Skeletal muscle tissue (tissue), 5 donors: Measurements from ENCODE around the gene ABCC3. TPM values are rescaled to one million over a fixed set of nuclear protein-coding genes. Genes with fewer than 3 reads are reported as not detected.

Experiments
- H3K27ac ChIP-seq: one replicate; pipeline ENCODE4 v1.7.0; 2013; ENCODE audit warnings: mild to moderate bottlenecking, low read depth, low read length, inconsistent platforms
- H3K27me3 ChIP-seq, 3 donors: one replicate each; pipeline ENCODE4 v1.7.0; 2013; ENCODE audit warnings: low read length in 3 of 3; ENCODE audit not compliant: control insufficient read depth in 3 of 3, insufficient read depth in 3 of 3
- H3K36me3 ChIP-seq, 3 donors: one replicate each; pipeline ENCODE4 v1.7.0; 2013; ENCODE audit warnings: low read length in 3 of 3; ENCODE audit not compliant: control insufficient read depth in 3 of 3, insufficient read depth in 3 of 3
- H3K4me1 ChIP-seq, 3 donors: one replicate each; pipeline ENCODE4 v1.7.0; 2013; ENCODE audit warnings: low read length in 3 of 3, mild to moderate bottlenecking in 3 of 3; ENCODE audit not compliant: control insufficient read depth in 3 of 3, insufficient read depth in 3 of 3
- H3K4me3 ChIP-seq, 3 donors: one replicate each; pipeline ENCODE4 v1.7.0; 2013; ENCODE audit warnings: low read length in 3 of 3
- H3K9ac ChIP-seq, 3 donors: one replicate each; pipeline ENCODE4 v1.7.0; 2013; ENCODE audit warnings: low read length in 3 of 3, mild to moderate bottlenecking in 3 of 3, moderate library complexity in 2 of 3, low read depth in 1 of 3
- H3K9me3 ChIP-seq, 3 donors: one replicate each; pipeline ENCODE4 v1.7.0; 2013; ENCODE audit warnings: low read length in 3 of 3; ENCODE audit not compliant: control insufficient read depth in 3 of 3
- small RNA-seq: library from RNA; depleted of rRNA; stranded (forward); fragments of <200 nt; gene quantifications from one replicate; pipeline ENCODE3, GENCODE V24; 2014
- total RNA-seq: library from RNA; depleted of rRNA; stranded (reverse); fragments of >200 nt; gene quantifications from one replicate; pipeline ENCODE4 v1.2.3, GENCODE V29; 2014
- donor health status: Osteomylitis.

Gene ABCC3
- total RNA-seq, 1 donor from 2014 or later = 1.0 TPM

- no peaks in the 10 kb centered on the region for H3K9me3 ChIP-seq
- H3K4me3 ChIP-seq = no peak overlapping the region
- H3K4me1 ChIP-seq = peaks cover 9 to 26% (median 23%) of the 10 kb centered on the region in 3 donors
- no peak overlapping the region for H3K9ac ChIP-seq
- no peaks in the 10 kb centered on the region for H3K27me3 ChIP-seq
- H3K27ac ChIP-seq = no peak overlapping the region
- H3K36me3 ChIP-seq = peaks cover 0 to 3% (median 0%) of the 10 kb centered on the region in 3 donors
Observed at GRCh38 chr17:50731575-50732460, 97.1 kb downstream of the ABCC3 start.

DNA sequence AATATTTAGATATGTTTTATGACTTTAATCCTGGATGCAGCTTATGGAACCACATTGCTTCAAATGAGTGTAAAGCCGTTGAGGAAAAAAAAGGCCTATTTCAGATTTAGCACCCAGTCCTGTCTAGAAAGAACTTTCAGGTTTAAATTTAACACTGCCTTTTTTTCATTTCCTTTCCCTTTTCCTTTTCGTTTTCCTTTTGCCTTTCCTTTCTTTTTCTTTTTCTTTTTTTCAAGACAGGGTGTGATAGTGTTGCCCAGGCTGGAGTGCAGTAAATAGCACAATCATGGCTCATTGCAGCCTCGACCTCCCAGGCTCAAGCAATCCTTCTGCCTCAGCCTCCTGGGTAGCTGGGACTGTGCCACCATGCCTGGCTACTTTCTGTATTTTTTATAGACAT is 100.6 kb downstream of the ABCC3 start:
- Histone ChIP-seq H3K9me3 (no peaks in the 10 kb centered on the region), H3K36me3 (peaks cover 8 to 26% (median 8%) of the 10 kb centered on the region in 3 donors), H3K27ac (no peak overlapping the region), H3K27me3 (no peaks in the 10 kb centered on the region), H3K4me3 (no peak overlapping the region), H3K9ac (no peak overlapping the region), H3K4me1 (peaks cover 4 to 18% (median 10%) of the 10 kb centered on the region in 3 donors)

DNA sequence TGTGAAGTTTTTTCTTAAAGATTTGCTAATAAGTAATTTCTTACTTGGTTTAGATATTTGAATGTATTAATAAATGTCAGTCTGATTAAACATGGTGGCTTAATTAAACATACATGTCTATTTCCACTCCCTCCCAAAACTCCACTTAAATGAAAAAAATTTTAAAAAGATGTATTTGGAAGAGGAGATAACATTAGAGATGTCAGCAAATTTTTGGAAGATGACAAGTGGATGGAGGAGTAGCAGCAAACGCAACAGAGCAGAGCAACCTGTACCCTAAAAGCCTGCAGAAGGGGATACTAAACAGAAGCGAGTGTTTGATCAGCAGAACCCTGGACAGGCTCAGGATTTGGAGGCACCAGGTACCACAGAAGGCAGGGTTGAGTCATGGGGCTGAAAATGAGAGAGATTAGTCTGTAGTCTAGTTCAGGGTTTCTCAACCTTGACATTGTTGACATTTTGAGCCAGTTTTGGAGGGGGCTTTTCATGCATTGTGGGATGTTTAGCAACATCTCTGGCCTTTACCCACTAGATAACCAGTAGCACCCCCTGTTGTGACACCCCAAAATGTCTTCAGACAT is 102.5 kb downstream of the ABCC3 start:
- Histone ChIP-seq H3K36me3 (peaks cover 14 to 43% (median 26%) of the 10 kb centered on the region in 3 donors), H3K27me3 (no peaks in the 10 kb centered on the region), H3K9ac (no peak overlapping the region), H3K4me3 (no peak overlapping the region), H3K4me1 (peaks cover 6 to 12% (median 8%) of the 10 kb centered on the region in 3 donors), H3K9me3 (no peaks in the 10 kb centered on the region), H3K27ac (no peak overlapping the region)

DNA sequence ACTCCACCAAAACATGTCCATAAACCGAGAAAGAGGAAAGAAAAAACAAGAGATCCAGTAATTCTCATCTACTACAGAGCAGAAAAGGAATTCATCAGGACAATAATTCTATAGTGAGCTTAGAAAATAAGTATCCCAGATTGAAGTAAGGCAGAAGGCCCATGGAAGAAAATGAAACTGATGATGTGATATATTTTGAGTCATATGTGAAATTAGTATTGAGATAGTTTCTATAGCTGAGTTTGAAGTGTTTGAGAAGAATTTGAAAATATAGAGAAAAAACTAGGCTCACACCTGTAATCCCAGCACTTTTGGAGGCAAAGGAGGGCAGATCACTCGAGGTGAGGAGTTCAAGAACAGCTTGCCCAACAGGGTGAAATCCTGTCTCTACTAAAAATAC is 104.4 kb downstream of the ABCC3 start:
- Histone ChIP-seq H3K9ac (no peak overlapping the region), H3K4me1 (peaks cover 6 to 13% (median 8%) of the 10 kb centered on the region in 3 donors), H3K36me3 (peaks cover 25 to 58% (median 42%) of the 10 kb centered on the region in 3 donors), H3K9me3 (no peaks in the 10 kb centered on the region), H3K4me3 (no peak overlapping the region), H3K27ac (no peak overlapping the region), H3K27me3 (no peaks in the 10 kb centered on the region)

Small RNA genes lying within 50 kb of the gene (small RNA-seq; reads per million reads assigned to genes)
- not detected for gene RF00019

Other genes with a start within 250 kb of the ABCC3 start
- 43.3 TPM for gene LRRC59, start 237.4 kb upstream of the ABCC3 start, total RNA-seq
- 51.1 TPM for gene ACSF2, start 208.7 kb upstream of the ABCC3 start, total RNA-seq
- 1.6 TPM for gene CHAD, start 166.0 kb upstream of the ABCC3 start, total RNA-seq
- 12.0 TPM for gene RSAD1, start 156.0 kb upstream of the ABCC3 start, total RNA-seq
- under 0.01 TPM for gene MYCBPAP, start 126.4 kb upstream of the ABCC3 start, total RNA-seq
- not detected for gene EPN3, start 102.1 kb upstream of the ABCC3 start, total RNA-seq
- gene SPATA20, start 87.7 kb upstream of the ABCC3 start, total RNA-seq = 27.7 TPM
- gene CACNA1G, start 74.2 kb upstream of the ABCC3 start, total RNA-seq = 3.7 TPM
- gene ANKRD40, start 73.0 kb downstream of the ABCC3 start, total RNA-seq = 28.7 TPM
- gene LUC7L3, start 84.7 kb downstream of the ABCC3 start, total RNA-seq = 32.4 TPM
- not detected for gene ANKRD40CL, start 132.6 kb downstream of the ABCC3 start, total RNA-seq
- 0.52 TPM for gene WFIKKN2, start 200.7 kb downstream of the ABCC3 start, total RNA-seq
- 27.1 TPM for gene TOB1, start 231.5 kb downstream of the ABCC3 start, total RNA-seq